Neural cell (in vitro differentiated cells): ENCODE data around the gene SLC16A4. TPM values are rescaled to one million over a fixed set of nuclear protein-coding genes. Genes with fewer than 3 reads are reported as not detected.

Experiments used
- H2AFZ ChIP-seq: fragments of 200-600, 300-800 bp; sonication (generic), shearing (Covaris generic); 2 replicates; pipeline ENCODE4 v1.6.0; 2014; ENCODE audit warnings: low read depth, mild to moderate bottlenecking, antibody characterized with exemption, low read length, moderate library complexity
- H3F3A ChIP-seq: fragments of 200-600 bp; shearing (Covaris generic); 2 replicates; pipeline ENCODE4 v1.6.1; 2016; ENCODE audit warnings: mild to moderate bottlenecking, moderate library complexity, mixed read lengths, antibody characterized with exemption, low read length; ENCODE audit not compliant: insufficient read depth, poor library complexity, severe bottlenecking
- H3K27ac ChIP-seq: fragments of 200-600, 300-800 bp; sonication (generic), shearing (Covaris generic); 2 replicates; pipeline ENCODE4 v1.5.1; 2014; ENCODE audit warnings: mild to moderate bottlenecking, low read length, moderate library complexity
- H3K27me3 ChIP-seq: fragments of 300-800, 200-600 bp; sonication (generic), shearing (Covaris generic); 2 replicates; pipeline ENCODE4 v1.6.0; 2014; ENCODE audit warnings: mild to moderate bottlenecking, low read depth, low read length, moderate library complexity; ENCODE audit not compliant: insufficient read depth
- H3K36me3 ChIP-seq: fragments of 300-800, 200-600 bp; sonication (generic), shearing (Covaris generic); 2 replicates; pipeline ENCODE4 v1.5.1; 2014; ENCODE audit warnings: mild to moderate bottlenecking, antibody characterized with exemption, low read length, moderate library complexity; ENCODE audit not compliant: insufficient read depth
- H3K4me2 ChIP-seq: fragments of 300-800, 200-600 bp; sonication (generic), shearing (Covaris generic); 2 replicates; pipeline ENCODE4 v1.6.0; 2014; ENCODE audit warnings: mild to moderate bottlenecking, low read length
- H3K4me3 ChIP-seq: fragments of 300-800, 200-600 bp; sonication (generic), shearing (Covaris generic); 2 replicates; pipeline ENCODE4 v1.5.1; 2014; ENCODE audit warnings: mild to moderate bottlenecking, low read length, moderate library complexity
- H3K79me2 ChIP-seq: fragments of 200-600 bp; shearing (Covaris generic); replicated peaks from 2 replicates; pipeline ENCODE4 v1.6.0; 2014; ENCODE audit warnings: mild to moderate bottlenecking, low read length, moderate library complexity; ENCODE audit not compliant: insufficient read depth
- H3K9ac ChIP-seq: fragments of 300-800, 200-600 bp; sonication (generic), shearing (Covaris generic); 2 replicates; pipeline ENCODE4 v1.6.1; 2016; ENCODE audit warnings: mild to moderate bottlenecking, low read length, mixed read lengths
- H3K9me2 ChIP-seq: fragments of 200-600 bp; shearing (Covaris generic); 2 replicates; pipeline ENCODE4 v1.6.1; 2016; ENCODE audit warnings: mild to moderate bottlenecking, low read length, mixed read lengths; ENCODE audit not compliant: insufficient read depth
- H3K9me3 ChIP-seq: fragments of 200-600, 300-800 bp; sonication (generic), shearing (Covaris generic); 2 replicates; pipeline ENCODE4 v1.6.1; 2016; ENCODE audit warnings: mild to moderate bottlenecking, mixed run types, low read length, moderate library complexity, mixed read lengths
- H4K20me1 ChIP-seq: fragments of 200-600 bp; shearing (Covaris generic); 2 replicates; pipeline ENCODE4 v1.6.1; 2016; ENCODE audit warnings: mild to moderate bottlenecking, mixed run types; ENCODE audit not compliant: insufficient read depth
- EP300 ChIP-seq: fragments of 450-650 bp; conservative IDR thresholded peaks from 2 replicates; pipeline ENCODE4 v1.6.1; 2014; ENCODE audit warnings: antibody characterized with exemption, mild to moderate bottlenecking, moderate library complexity; ENCODE audit not compliant: poor library complexity, severe bottlenecking
- EZH2 ChIP-seq: fragments of 200-600, 300-800 bp; shearing (Covaris generic), sonication (generic); IDR thresholded peaks from 2 replicates; pipeline ENCODE4 v1.6.1; 2014; ENCODE audit warnings: antibody characterized with exemption, low read length, borderline replicate concordance, mild to moderate bottlenecking; ENCODE audit not compliant: insufficient read depth, poor library complexity, severe bottlenecking
- MXI1 ChIP-seq: fragments of 450-650 bp; conservative IDR thresholded peaks from 2 replicates; pipeline ENCODE4 v1.6.1; 2014; ENCODE audit warnings: antibody characterized with exemption, mild to moderate bottlenecking; ENCODE audit not compliant: poor library complexity, severe bottlenecking
- POLR2AphosphoS5 ChIP-seq: IDR thresholded peaks from 2 replicates; pipeline ENCODE4 v1.6.1; 2012
- RAD21 ChIP-seq: fragments of 450-650 bp; conservative IDR thresholded peaks from 2 replicates; pipeline ENCODE4 v1.6.1; 2014; ENCODE audit warnings: antibody characterized with exemption, mild to moderate bottlenecking, moderate library complexity
- SMC3 ChIP-seq: fragments of 450-650 bp; conservative IDR thresholded peaks from 2 replicates; pipeline ENCODE4 v1.6.1; 2014; ENCODE audit warnings: antibody characterized with exemption, mild to moderate bottlenecking, moderate library complexity; ENCODE audit not compliant: poor library complexity
- TAF1 ChIP-seq: IDR thresholded peaks from 2 replicates; pipeline ENCODE4 v1.6.1; 2012; ENCODE audit warnings: low read depth
- polyA plus RNA-seq: library from polyadenylated mRNA; depleted of rRNA; stranded (reverse); fragments of >200 nt; gene quantifications from 2 replicates; pipeline ENCODE4 v1.2.3, GENCODE V29; 2014
- TF ChIP-seq, protein P1 (sequence below): IDR thresholded peaks from 2 replicates; pipeline ENCODE4 v1.6.1; 2012; ENCODE audit warnings: borderline replicate concordance
- TF ChIP-seq, protein P2 (sequence below): fragments of 450-650 bp; IDR thresholded peaks from 2 replicates; pipeline ENCODE4 v1.5.1; 2014; ENCODE audit warnings: antibody characterized with exemption, mild to moderate bottlenecking, moderate library complexity; ENCODE audit not compliant: poor library complexity, severe bottlenecking

Gene SLC16A4
- polyA plus RNA-seq, 1 donor from 2014 or later: 1.2 TPM

DNA sequence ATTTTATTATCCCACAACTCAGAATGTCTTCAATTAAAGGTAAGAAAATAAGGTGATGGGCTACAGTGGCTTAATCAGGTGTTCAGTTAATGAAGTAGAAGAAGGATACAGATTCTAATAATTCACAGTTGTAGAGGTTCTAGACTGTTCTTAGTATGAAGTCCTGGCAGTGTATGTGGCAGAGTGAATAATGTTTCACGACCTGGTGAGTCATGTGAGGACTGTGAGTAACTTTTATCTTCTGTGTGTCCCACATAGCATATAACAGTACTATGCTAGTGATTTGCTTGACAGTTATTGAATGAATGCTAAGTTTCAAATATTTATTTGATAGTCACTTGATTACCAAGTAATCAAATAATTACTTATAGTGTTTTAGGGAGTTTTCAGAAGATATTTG lies 20.0 kb downstream of the SLC16A4 start:
- H3K27me3 ChIP-seq: no peaks in the 10 kb centered on the region
- H3K79me2 ChIP-seq: peaks cover 3% of the 10 kb centered on the region
- no peaks in the 10 kb centered on the region for H4K20me1 ChIP-seq
- H3F3A ChIP-seq: no peaks in the 10 kb centered on the region
- no peaks in the 10 kb centered on the region for H3K9me3 ChIP-seq
- no peak overlapping the region for H3K27ac ChIP-seq
- no peak overlapping the region for H3K4me3 ChIP-seq
- no peak overlapping the region for H3K9ac ChIP-seq
- H2AFZ ChIP-seq: no peak overlapping the region
- TF ChIP-seq POLR2AphosphoS5 (no peak), MXI1 (no peak), EZH2 (no peak), TAF1 (no peak), SMC3 (no peak), RAD21 (no peak), EP300 (no peak)
- TF ChIP-seq, protein P1, sequence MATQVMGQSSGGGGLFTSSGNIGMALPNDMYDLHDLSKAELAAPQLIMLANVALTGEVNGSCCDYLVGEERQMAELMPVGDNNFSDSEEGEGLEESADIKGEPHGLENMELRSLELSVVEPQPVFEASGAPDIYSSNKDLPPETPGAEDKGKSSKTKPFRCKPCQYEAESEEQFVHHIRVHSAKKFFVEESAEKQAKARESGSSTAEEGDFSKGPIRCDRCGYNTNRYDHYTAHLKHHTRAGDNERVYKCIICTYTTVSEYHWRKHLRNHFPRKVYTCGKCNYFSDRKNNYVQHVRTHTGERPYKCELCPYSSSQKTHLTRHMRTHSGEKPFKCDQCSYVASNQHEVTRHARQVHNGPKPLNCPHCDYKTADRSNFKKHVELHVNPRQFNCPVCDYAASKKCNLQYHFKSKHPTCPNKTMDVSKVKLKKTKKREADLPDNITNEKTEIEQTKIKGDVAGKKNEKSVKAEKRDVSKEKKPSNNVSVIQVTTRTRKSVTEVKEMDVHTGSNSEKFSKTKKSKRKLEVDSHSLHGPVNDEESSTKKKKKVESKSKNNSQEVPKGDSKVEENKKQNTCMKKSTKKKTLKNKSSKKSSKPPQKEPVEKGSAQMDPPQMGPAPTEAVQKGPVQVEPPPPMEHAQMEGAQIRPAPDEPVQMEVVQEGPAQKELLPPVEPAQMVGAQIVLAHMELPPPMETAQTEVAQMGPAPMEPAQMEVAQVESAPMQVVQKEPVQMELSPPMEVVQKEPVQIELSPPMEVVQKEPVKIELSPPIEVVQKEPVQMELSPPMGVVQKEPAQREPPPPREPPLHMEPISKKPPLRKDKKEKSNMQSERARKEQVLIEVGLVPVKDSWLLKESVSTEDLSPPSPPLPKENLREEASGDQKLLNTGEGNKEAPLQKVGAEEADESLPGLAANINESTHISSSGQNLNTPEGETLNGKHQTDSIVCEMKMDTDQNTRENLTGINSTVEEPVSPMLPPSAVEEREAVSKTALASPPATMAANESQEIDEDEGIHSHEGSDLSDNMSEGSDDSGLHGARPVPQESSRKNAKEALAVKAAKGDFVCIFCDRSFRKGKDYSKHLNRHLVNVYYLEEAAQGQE: no peak
- TF ChIP-seq, protein P2, sequence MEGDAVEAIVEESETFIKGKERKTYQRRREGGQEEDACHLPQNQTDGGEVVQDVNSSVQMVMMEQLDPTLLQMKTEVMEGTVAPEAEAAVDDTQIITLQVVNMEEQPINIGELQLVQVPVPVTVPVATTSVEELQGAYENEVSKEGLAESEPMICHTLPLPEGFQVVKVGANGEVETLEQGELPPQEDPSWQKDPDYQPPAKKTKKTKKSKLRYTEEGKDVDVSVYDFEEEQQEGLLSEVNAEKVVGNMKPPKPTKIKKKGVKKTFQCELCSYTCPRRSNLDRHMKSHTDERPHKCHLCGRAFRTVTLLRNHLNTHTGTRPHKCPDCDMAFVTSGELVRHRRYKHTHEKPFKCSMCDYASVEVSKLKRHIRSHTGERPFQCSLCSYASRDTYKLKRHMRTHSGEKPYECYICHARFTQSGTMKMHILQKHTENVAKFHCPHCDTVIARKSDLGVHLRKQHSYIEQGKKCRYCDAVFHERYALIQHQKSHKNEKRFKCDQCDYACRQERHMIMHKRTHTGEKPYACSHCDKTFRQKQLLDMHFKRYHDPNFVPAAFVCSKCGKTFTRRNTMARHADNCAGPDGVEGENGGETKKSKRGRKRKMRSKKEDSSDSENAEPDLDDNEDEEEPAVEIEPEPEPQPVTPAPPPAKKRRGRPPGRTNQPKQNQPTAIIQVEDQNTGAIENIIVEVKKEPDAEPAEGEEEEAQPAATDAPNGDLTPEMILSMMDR: no peak
- no peak overlapping the region for H3K4me2 ChIP-seq
- H3K36me3 ChIP-seq: no peaks in the 10 kb centered on the region
- H3K9me2 ChIP-seq: no peaks in the 10 kb centered on the region

DNA sequence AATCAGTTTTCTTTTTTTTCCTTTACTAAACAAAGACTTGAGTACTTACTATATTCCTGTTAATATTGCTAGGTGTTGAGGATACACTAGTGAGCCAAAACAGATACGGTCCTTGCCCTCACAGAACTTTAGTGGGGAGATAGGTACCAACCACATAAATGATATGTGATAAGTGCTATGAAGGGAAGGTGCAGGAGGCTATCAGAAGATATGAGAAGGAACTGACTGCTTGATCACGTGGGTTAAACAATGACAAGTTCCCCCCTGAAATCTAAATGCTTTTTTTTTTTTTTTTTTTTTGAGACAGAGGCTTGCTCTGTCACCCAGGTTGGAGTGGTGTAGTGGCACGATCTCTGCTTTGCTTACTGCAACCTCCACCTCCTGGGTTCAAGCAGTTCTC lies 26.6 kb downstream of the SLC16A4 start:
- Histone ChIP-seq H3F3A (no peaks in the 10 kb centered on the region), H3K4me2 (no peak overlapping the region), H3K79me2 (peaks cover 10% of the 10 kb centered on the region), H3K9me2 (no peaks in the 10 kb centered on the region), H3K27ac (no peak overlapping the region), H3K27me3 (no peaks in the 10 kb centered on the region), H3K36me3 (no peaks in the 10 kb centered on the region), H4K20me1 (no peaks in the 10 kb centered on the region), H3K9ac (no peak overlapping the region), H3K4me3 (no peak overlapping the region), H2AFZ (no peak overlapping the region), H3K9me3 (no peaks in the 10 kb centered on the region)
- TF ChIP-seq RAD21 (no peak), EP300 (no peak), EZH2 (no peak), MXI1 (no peak), POLR2AphosphoS5 (no peak), SMC3 (no peak), TAF1 (no peak)
- TF ChIP-seq, protein P1: no peak
- TF ChIP-seq, protein P2: no peak
